Stimulated activated CD8-positive, alpha-beta memory T cell treated with anti-CD3 and anti-CD28 coated beads, Interleukin-7, amount 100 ng/mL, for 48 hours (primary cell): Measurements from ENCODE around the gene MYH6.

ENCODE experiments used
- DNase-seq, 2 donors: peaks; one replicate each; pipeline ENCODE4 v3.0.0-alpha.2; 2020; ENCODE audit warnings: low read depth in 1 of 2; ENCODE audit errors: extremely low read depth in 1 of 2

Gene MYH6

DNA sequence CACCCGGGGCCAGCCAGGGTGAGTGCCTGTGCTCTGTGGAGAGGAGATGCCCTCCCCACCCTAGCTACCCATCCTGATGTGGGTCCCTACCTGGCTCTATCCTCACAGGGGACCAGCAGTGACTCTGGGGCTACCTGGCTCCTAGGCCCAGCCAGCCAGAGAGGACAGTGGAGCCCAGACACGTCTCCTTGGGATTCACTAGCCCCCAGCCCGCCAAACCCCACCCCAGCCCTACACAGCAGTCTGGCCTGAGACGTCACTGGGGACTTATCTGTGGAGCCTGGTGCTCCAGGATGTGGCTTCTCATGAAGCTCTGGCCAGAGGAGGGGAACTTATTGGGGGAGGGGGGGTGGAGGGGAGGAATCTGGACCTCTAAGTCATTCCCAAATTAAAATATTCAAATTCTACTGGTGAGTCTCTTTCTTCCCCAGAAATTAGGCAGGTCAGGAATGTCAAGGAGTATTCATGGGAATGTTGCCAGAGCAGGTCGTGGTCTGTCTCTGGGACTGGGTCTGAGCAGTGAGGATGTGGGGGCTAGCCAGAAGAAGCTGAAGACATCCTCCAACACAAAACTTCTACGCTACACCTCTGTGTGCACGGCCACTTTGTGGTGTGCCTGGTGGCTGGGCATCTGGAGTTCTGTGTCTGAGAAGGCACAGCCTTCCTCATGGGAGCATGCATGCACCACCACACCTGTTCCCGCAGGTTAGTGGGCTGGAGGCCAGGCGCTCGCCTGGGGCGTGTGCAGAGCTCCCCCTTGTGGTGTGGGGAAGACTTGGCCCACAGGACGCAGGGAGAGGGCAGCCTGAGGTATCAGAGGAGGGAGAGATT is 28.5 kb downstream of the MYH6 start:
- DNase-seq = peak; percentile 10 to 18

DNA sequence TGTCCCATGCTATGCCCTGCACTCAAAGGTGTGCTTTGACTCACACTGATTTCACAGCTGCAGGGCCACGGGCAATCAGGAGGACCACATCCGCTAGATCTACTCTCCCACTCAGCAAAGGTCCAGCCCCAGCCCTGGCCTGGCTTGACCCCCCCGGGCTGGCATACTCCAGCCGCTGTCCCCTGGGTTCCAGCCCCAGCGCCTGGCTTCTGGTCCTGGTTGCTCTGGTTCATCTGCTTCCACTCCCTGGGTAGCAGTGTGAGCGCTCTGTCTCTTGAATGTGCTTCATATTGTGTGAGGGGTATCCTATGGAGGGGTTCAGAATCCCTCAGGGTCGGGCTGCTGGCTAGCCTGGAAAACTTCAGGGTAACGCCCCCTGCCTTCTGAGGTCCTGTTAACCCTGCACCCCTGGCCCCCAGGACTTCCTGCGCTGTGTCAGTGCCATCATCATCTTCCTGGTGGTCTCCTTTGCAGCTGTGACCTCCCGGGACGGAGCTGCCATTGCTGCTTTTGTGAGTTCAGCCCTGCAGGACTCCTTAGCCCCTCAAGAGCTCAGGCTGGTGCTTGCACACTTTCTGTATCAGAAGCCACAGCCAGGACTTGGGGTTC is 29.4 kb downstream of the MYH6 start:
- DNase-seq = no peak

- DNase-seq = no peak
Measured at GRCh38 chr14:23377573-23378563, 30.2 kb downstream of the MYH6 start.

DNA sequence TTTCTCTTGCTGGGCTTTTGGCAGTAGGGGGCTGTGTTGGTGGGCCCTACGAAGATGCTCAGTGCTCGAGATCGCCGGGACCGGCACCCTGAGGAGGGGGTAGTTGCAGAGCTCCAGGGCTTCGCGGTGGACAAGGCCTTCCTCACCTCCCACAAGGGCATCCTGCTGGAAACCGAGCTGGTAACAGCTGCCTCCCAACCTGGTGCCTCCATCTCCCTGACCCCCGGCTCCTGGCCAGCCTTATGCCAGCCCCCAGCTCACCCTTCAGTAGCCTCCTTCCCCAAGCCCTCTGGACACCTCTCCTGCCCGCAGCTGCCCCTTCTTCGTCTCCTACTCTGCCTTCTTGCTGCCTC is 30.9 kb downstream of the MYH6 start:
- DNase-seq = no peak

GRCh38 chr14:23376482-23377197 is 31.4 kb downstream of the MYH6 start, which contains the start of gene CMTM5:
Gene CMTM5 (plus strand): TSS chr14:23377046. CDS start chr14:23377252, 206 bp downstream.
- no peak for DNase-seq

GRCh38 chr14:23375527-23376251 is 32.4 kb downstream of the MYH6 start:
- DNase-seq = no peak

DNA sequence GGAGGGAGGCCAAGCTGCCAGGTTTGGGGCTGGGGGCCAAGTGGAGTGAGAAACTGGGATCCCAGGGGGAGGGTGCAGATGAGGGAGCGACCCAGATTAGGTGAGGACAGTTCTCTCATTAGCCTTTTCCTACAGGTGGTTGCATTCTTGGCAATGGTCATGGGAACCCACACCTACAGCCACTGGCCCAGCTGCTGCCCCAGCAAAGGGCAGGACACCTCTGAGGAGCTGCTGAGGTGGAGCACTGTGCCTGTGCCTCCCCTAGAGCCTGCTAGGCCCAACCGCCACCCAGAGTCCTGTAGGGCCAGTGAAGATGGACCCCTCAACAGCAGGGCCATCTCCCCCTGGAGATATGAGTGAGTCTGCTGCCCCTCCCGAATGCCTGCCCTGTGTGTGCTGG is 35.0 kb downstream of the MYH6 start:
- no peak for DNase-seq

- DNase-seq = no peak
Measured at GRCh38 chr14:23372509-23372908, 35.6 kb downstream of the MYH6 start, which contains the start of gene IL25. Gene IL25 (plus strand): TSS chr14:23372809.

DNA sequence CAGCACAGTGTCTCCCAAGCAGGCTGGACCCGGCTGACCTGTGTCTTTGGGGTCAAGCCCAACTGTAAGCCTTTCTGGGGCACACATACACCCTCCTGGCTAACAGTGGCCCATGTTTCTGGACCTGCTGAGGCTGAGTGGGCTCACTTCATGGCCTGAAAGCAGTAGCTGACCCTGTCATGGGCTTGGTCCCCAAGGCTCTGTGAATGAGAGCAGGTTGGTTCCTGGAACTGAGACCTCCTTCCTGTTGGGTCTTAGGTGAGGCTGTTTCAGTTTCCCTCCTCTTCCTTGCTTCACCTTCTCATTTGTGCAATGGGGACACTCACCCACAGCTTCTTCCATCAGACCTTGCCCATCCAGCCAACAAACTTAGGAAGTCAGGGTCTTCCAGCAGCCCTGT is 36.2 kb downstream of the MYH6 start:
- DNase-seq = no peak

DNA sequence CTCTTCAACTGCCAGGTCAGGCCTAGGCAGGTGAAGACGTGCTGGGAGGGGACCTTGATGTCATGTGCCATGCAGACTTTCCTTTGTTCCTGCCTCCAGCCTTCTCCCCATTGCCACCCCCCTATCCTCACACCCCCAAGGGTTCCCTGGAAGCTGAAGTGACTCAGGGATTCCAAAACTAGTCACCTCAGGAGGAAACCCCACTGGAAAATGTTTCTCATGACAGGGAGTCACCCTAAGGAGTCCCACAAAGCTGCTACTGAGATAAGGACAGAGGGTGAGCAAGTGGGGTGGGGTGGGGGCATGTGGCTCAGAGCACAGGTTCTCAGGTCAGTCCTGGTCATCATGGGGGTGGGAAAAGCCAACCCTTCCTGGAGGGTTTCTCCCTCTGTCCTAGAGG is 37.9 kb downstream of the MYH6 start:
- no peak for DNase-seq

DNA sequence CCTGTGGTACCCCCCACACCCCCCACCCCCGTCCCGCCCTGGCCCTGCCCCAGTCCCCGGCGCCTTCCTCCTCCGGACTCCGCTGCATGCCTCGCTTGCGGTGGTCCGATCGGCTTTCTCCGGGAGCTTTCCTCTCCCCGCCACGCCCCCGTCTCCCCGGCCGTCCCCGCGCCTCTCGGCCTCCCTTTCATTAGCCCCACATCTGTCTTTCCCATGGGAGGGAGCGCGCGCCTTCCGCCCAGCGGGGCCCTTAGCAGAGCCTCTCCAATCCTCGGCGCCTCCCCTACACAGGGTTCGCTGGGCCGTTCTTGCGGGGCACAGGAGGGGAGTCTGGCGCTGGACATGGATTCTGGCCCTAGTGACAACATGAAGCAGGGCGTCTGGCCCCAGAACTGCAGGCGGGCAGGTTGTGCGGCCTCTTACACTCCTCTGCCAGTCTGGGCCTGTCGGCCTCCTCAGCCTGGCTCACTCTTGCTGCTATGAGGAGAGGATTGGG is 41.6 kb downstream of the MYH6 start:
- DNase-seq = no peak

DNA sequence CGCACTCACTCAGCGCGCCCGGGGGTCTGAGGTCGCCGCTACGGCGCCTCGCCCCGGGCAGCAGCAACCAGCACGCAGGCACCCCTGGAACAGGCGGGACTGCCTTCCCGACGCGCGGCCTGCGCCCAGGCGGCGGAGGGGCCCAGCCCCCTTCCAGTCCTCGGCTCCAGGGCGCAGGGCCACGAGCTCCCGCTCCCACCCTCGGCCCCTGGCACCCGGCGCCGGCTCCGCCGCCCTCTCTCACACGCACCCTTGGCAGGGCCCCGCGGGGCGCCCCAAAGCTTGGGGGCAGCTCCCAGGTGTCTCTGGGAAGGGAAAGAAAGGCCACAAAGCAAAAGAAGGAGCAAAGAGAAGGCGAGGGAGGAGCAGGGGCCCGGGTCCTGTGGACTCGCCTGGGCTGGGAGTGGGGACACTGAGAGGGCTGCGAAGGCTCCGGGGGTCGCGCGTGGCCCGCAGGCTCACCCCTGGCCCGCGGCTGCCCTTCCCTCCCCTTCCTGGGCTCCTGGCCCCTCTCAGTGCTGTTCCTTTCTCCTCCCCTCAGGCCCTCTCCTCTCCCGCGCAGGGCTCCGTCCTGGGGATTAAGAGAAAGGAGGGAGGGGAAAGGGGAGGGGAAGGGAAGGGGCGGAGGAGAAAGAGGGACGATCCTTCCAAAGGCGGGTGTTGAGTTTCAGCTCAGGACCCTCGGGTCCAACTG is 42.2 kb downstream of the MYH6 start:
- DNase-seq = no peak

DNA sequence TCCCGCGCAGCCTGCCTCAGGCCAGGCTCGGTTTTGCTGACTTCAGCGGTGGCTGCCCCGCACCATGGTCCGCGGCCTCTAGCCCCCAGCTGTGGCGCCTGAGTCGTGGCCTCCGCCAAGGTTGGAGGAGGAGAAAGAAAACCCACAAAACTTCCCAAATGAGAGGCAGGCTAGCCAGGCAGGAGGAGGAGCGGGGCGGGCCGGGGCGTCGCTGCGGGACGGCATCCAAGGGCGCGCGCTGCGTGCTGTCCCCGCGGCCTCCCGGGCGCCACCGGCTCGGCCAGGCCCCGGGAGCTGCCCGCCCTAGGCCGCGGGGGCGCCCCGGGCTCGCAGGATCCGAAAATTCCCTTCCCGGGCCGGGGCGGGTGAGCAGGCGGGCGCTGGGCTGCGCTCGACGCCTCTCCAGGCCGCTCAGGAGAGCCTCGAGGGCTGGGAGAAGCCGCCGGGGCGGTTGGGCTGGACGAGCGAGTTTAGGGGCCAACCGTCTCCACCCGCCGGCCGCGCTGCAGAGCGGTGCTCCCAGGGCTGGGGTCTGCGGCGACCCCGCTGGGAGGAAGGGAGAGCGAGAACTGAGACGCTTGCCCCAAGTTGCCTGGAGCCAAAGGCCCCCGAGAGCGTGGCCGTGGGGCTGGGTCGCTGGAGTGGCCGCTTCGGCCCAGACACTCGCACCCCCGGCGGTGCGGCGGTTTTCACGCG is 42.9 kb downstream of the MYH6 start, which contains the start of gene EFS:
Gene EFS, minus strand, starts transcription at position 137 of the 696 bp plus-strand sequence. CDS start 147 bp downstream, outside the sequence.
- no peak for DNase-seq

GRCh38 chr14:23364164-23365035 is 43.7 kb downstream of the MYH6 start:
- DNase-seq = no peak

DNA sequence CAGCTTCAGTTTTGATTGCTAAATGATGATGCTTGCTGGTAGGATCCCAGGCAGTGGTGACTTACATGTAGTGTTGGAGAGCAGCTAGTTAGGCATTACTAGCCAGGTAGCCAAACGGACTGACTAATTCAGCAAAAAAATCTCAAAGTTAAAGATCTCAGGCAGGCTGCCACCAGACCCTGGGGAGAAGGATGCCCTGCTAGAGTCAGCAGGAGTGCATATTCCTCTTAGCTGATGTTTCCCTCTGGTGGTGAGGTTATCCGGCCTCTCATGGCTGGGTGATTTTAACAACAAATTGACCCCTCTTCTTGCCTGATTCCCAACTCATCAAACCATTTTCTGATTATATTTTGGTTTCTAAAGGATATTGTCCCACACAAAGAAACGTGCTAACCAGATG is 45.9 kb downstream of the MYH6 start:
- no peak for DNase-seq

DNA sequence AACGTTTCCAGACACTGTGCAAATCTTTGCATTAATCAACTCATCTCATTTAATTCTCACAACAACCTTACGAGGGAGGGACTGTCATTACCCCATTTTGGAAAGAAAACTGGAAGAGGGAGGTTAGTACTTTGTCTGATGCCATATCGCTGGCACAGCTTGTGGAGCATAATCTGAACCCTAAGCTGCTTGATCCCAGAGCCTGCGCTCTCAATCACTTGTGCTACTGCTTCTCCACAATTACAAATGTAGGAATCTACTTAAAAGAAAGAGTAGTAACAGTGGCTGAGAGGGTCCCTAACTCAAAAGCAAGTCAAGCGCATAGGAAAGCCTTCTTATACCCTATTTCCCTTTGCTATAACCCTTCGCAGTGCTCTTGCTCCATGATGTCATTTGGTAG is 46.3 kb downstream of the MYH6 start:
- DNase-seq = no peak

DNA sequence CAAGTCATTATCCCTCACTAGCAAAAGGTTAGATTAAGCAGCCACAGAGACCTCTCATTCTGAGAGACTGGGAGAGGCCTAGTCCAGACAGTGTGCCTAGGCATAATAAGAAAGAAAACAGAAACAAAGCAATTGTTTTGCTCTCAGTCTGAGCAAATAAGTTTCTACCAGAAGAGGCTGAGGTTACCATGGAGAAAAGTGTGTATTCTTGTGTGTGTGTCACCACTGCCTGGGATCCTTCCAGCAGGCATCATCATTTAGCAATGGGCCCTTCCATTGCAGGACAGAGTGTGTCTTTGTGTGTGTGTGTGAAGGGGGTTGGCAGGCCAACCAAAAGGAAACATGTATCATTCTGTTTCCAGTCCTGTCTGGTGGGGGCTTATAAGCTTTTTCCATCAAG is 46.8 kb downstream of the MYH6 start:
- DNase-seq = no peak

GRCh38 chr14:23360496-23360895 is 47.6 kb downstream of the MYH6 start:
- DNase-seq = no peak
